Neural crest cell (in vitro differentiated cells): ENCODE measurements around the gene DIS3L2. TPM values are rescaled to one million over a fixed set of nuclear protein-coding genes. Genes with fewer than 3 reads are reported as not detected.
"Not testable (repeated sequence)": the region's sequence is repeated elsewhere in the genome, so short reads cannot be mapped to it uniquely, and the experiment has no call there.

Experiments used
- DNase-seq: peaks from one replicate; pipeline ENCODE4 v3.0.0; 2021; ENCODE audit warnings: low read depth, mixed read lengths, low spot score
- H3K27ac Mint-ChIP-seq: one replicate; pipeline ENCODE4 v1.8.0; 2021; ENCODE audit warnings: mild to moderate bottlenecking, mixed read lengths; ENCODE audit not compliant: unreplicated experiment
- H3K27me3 Mint-ChIP-seq: 2 replicates; pipeline ENCODE4 v1.8.0; 2021; ENCODE audit warnings: low read depth, mild to moderate bottlenecking, mixed read lengths
- H3K36me3 Mint-ChIP-seq: 2 replicates; pipeline ENCODE4 v1.8.0; 2021; ENCODE audit warnings: low read depth, mild to moderate bottlenecking, mixed read lengths
- H3K4me1 Mint-ChIP-seq: 2 replicates; pipeline ENCODE4 v1.8.0; 2021; ENCODE audit warnings: mixed read lengths
- H3K4me3 Mint-ChIP-seq: one replicate; pipeline ENCODE4 v1.8.0; 2021; ENCODE audit warnings: mild to moderate bottlenecking, mixed read lengths
- H3K9me3 Mint-ChIP-seq: 2 replicates; pipeline ENCODE4 v1.8.0; 2021; ENCODE audit warnings: mixed read lengths
- total RNA-seq: library from RNA; stranded (reverse); gene quantifications from 2 replicates; pipeline ENCODE4 v1.2.1, GENCODE V29; 2021
- TF ChIP-seq, protein P1 (sequence below): fragments of 200-600 bp; sonication (generic); conservative IDR thresholded peaks from 2 replicates; pipeline ENCODE4 v1.5.0; 2021; ENCODE audit warnings: antibody characterized with exemption, mild to moderate bottlenecking

DIS3L2 gene
- total RNA-seq, 1 donor from 2014 or later, result 51.9 TPM

DNA sequence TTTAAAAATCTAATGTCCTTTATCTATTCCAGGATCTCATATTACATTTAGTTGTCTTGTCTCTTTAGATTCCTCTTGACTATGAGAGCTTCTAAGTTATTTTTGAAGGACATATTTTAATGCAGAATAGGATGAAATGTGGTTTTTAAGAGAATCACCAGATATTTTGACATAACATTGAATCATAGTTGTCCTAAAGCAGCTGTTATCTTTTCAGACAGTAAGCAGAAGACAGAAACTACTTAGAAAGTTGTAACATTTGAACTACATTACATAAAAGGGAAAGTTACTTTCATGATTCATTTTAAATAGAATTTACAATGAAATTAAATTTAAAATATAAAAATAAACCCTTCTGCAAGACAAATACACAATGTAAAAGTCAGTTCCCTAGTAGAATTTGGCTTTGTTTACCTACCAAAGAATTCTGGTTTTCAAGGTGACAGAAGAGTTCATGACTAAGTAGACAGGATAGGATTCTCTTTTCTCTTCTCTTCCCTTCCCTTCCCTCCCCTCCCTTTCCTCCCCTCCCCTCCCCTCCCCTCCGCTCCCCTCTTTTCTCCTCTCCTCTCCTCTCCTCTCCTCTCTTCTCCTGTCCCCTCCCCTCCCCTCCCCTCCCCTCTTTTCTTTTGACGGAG, 186.0 kb downstream of the DIS3L2 start:
- Mint-ChIP-seq H3K4me1 (no peaks in the 10 kb centered on the region), H3K9me3 (no peaks in the 10 kb centered on the region), H3K27ac (no peak overlapping the region), H3K4me3 (no peak overlapping the region), H3K27me3 (no peaks in the 10 kb centered on the region), H3K36me3 (peaks cover 12% of the 10 kb centered on the region)
- no peak for DNase-seq
- TF ChIP-seq, protein P1, sequence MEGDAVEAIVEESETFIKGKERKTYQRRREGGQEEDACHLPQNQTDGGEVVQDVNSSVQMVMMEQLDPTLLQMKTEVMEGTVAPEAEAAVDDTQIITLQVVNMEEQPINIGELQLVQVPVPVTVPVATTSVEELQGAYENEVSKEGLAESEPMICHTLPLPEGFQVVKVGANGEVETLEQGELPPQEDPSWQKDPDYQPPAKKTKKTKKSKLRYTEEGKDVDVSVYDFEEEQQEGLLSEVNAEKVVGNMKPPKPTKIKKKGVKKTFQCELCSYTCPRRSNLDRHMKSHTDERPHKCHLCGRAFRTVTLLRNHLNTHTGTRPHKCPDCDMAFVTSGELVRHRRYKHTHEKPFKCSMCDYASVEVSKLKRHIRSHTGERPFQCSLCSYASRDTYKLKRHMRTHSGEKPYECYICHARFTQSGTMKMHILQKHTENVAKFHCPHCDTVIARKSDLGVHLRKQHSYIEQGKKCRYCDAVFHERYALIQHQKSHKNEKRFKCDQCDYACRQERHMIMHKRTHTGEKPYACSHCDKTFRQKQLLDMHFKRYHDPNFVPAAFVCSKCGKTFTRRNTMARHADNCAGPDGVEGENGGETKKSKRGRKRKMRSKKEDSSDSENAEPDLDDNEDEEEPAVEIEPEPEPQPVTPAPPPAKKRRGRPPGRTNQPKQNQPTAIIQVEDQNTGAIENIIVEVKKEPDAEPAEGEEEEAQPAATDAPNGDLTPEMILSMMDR, result no peak

DNA sequence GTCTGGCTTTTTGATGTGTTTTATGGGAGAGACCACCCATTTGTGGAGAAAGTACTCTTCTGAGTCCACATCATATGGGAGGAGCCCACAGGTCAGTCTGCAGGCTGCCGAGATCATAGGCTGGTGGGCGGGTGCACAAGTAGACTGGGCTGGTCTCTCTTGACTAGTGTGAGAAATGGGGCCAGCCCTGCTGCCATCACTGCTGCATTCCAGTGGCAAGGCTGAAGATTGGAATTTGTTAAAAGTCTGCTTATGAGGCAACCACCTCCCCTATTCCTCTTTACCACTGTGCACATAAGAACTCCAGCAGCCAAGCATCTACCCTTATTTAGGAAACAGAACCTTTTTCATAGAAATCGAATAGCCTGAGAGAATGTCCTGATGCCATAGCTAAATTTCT, 200.7 kb downstream of the DIS3L2 start:
- Mint-ChIP-seq H3K27ac (no peak overlapping the region), H3K9me3 (peaks cover 2% of the 10 kb centered on the region), H3K36me3 (peaks cover 25% of the 10 kb centered on the region)

DNA sequence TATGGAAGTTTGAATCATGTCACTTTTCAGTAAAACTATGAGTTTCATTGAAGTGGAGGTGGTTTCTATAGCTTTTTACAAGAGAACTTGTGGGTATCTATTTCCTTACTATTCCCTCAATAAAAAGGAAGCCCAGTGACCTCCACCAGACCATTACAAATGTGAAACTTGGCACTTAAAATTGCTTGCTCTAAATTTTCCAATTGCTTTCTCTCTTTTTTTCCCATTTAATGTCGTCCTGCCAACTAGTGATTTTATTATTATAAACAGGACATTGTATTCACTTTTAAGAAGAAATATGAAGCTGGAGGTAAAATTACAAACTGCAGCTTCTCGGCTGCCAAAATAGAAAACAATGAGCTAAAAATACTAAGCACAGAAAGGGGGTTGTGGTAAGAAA, 208.9 kb downstream of the DIS3L2 start:
- Mint-ChIP-seq H3K4me3 (no peak overlapping the region), H3K4me1 (no peaks in the 10 kb centered on the region), H3K9me3 (no peaks in the 10 kb centered on the region), H3K36me3 (peaks cover 8% of the 10 kb centered on the region), H3K27me3 (no peaks in the 10 kb centered on the region), H3K27ac (no peak overlapping the region)
- TF ChIP-seq, protein P1, result no peak
- no peak for DNase-seq

More for the DNA sequence above, 200.7 kb downstream of the DIS3L2 start:
- Mint-ChIP-seq H3K4me1 (peaks cover 12% of the 10 kb centered on the region), H3K27me3 (no peaks in the 10 kb centered on the region), H3K4me3 (no peak overlapping the region)
- TF ChIP-seq, protein P1, result no peak
- no peak for DNase-seq

DNA sequence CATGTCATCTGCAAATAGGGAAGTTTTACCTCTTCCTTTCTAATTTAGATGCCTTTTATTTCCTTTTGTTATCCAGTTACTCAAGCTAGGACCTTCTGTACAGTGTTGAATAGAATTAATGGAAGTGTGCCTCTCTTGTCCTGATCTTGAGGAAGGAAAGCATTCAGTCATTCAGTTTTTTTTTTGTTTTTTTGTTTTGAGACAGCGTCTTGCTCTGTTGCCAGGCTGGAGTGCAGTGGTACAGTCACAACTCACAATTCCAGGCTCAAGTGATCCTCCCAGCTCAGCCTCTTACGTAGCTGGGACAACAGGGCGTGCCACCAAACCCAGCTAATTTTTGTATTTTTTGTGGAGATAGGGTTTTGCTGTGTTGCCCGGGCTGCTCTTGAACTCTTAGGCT, 213.1 kb downstream of the DIS3L2 start:
- peaks cover 3% of the 10 kb centered on the region for H3K9me3 Mint-ChIP-seq
- no peak overlapping the region for H3K4me3 Mint-ChIP-seq
- TF ChIP-seq, protein P1, result no peak
- H3K27me3 Mint-ChIP-seq, result no peaks in the 10 kb centered on the region
- H3K27ac Mint-ChIP-seq, result no peak overlapping the region
- peaks cover 14% of the 10 kb centered on the region for H3K36me3 Mint-ChIP-seq
- no peaks in the 10 kb centered on the region for H3K4me1 Mint-ChIP-seq
- no peak for DNase-seq

DNA sequence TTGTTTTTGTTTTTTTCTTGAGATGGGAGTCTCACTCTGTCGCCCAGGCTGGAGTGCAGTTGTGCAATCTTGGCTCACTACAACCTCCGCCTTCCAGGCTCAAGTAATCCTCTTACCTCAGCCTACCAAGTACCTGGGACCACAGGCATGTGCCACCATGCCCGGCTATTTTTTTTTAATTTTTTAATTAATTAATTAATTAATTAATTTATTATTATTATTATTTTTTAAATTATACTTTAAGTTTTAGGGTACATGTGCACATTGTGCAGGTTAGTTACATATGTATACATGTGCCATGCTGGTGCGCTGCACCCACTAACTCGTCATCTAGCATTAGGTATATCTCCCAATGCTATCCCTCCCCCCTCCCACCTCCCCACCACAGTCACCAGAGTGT, 215.1 kb downstream of the DIS3L2 start:
- not testable (repeated sequence) for H3K9me3 Mint-ChIP-seq, DNase-seq, H3K4me1 Mint-ChIP-seq, H3K4me3 Mint-ChIP-seq, H3K27me3 Mint-ChIP-seq, H3K27ac Mint-ChIP-seq
- peaks cover 18% of the 10 kb centered on the region for H3K36me3 Mint-ChIP-seq

DNA sequence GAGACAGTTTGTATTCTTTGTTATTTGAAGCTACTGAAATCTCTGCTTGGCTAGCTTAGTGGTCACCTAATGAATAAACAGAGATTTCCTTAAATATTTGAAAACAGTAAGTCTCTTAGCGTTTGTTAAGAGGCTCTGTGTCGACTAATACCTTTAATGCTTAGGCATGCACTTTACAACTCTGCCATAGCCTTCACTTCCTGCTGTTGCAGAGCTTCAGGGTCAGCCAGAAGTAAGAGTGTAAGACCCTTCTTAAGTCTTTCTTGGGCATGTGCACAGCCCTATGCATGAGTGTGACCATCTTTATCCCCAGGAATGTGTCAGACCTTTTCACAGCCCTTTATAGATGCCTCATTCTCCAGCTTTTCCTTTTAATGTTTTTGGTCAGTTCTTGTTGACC, 221.8 kb downstream of the DIS3L2 start:
- no peak overlapping the region for H3K4me3 Mint-ChIP-seq
- no peaks in the 10 kb centered on the region for H3K27me3 Mint-ChIP-seq
- DNase-seq, result no peak
- TF ChIP-seq, protein P1, result no peak
- H3K27ac Mint-ChIP-seq, result no peak overlapping the region
- peaks cover 31% of the 10 kb centered on the region for H3K36me3 Mint-ChIP-seq
- H3K4me1 Mint-ChIP-seq, result no peaks in the 10 kb centered on the region
- H3K9me3 Mint-ChIP-seq, result no peaks in the 10 kb centered on the region
